Measurements from ENCODE around the gene KIF23.

Gene KIF23

DNA sequence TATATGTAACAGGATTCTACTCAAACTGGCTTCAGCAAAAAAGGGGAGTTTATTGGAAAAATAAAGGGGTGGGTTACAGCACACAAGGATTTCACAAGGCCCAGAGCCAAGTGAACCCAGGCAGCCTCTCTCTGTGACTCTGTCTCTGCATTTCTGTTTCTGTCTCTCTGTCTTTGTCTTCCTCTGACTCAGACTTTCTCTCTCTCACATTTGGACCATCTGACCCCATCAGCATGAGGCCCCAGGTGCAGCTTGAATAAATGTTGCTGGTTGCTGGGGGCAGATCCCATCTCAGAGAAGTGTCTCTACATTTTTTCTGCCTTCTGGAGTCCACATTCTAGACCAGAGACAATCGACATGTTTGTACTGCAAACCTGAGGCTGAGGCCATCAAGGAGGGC lies 83.5 kb downstream of the KIF23 start:
- Histone ChIP-seq H3K4me3 (replicated peaks; ENCODE audit: low read depth, low read length) (no peak overlapping the region), H3K27me3 (replicated peaks; ENCODE audit: control insufficient read depth, insufficient read depth, low read length) (0 out of 2 replicates have a peak, but pooled peaks cover 2% of the 10 kb centered on the region), H3K36me3 (ENCODE audit: control insufficient read depth, insufficient read depth, low read length) (no peaks in the 10 kb centered on the region)
- TF ChIP-seq, protein P1, sequence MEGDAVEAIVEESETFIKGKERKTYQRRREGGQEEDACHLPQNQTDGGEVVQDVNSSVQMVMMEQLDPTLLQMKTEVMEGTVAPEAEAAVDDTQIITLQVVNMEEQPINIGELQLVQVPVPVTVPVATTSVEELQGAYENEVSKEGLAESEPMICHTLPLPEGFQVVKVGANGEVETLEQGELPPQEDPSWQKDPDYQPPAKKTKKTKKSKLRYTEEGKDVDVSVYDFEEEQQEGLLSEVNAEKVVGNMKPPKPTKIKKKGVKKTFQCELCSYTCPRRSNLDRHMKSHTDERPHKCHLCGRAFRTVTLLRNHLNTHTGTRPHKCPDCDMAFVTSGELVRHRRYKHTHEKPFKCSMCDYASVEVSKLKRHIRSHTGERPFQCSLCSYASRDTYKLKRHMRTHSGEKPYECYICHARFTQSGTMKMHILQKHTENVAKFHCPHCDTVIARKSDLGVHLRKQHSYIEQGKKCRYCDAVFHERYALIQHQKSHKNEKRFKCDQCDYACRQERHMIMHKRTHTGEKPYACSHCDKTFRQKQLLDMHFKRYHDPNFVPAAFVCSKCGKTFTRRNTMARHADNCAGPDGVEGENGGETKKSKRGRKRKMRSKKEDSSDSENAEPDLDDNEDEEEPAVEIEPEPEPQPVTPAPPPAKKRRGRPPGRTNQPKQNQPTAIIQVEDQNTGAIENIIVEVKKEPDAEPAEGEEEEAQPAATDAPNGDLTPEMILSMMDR (IDR thresholded peaks at IDR 0.05; ENCODE audit: insufficient read depth, low read length, poor library complexity, severe bottlenecking) = no peak
- DNase-seq (ENCODE audit: extremely low read depth, insufficient read length) = no peak
